ENCODE results near the gene RALGDS. TPM values are rescaled to one million over a fixed set of nuclear protein-coding genes. Genes with fewer than 3 reads are reported as not detected.

The RALGDS gene
- total RNA-seq, 2 donors from 2014 or later, result 28.0 to 30.7 TPM

GRCh38 chr9:133148199-133149129, 27.4 kb upstream of the RALGDS start:
- Mint-ChIP-seq H3K9me3 (no peaks in the 10 kb centered on the region), H3K36me3 (ENCODE audit: low read depth) (peaks cover 1% of the 10 kb centered on the region), H3K27me3 (ENCODE audit: insufficient read depth) (no peaks in the 10 kb centered on the region), H3K4me3 (peak overlapping the region; percentile 75), H3K4me1 (peaks cover 23% of the 10 kb centered on the region), H3K27ac (peak overlapping the region; percentile 75)
- no peaks in the 10 kb centered on the region for H3K9me3 ChIP-seq (ENCODE audit: control insufficient read depth, low read length)
- no peak for TF ChIP-seq CTCF (conservative IDR thresholded peaks at IDR 0.05)
- H3K27me3 ChIP-seq (ENCODE audit: control insufficient read depth, insufficient read depth, low read length, poor library complexity, severe bottlenecking), result no peaks in the 10 kb centered on the region
- H3K4me3 ChIP-seq (ENCODE audit: low read length), result peak overlapping the region; percentile 88
- H3K4me1 ChIP-seq (ENCODE audit: control insufficient read depth, insufficient read depth, low read length), result peaks cover 9% of the 10 kb centered on the region
- WGBS, 2 experiments (ENCODE audit: insufficient coverage in 1 of 2, insufficient read length in 1 of 2), result 5 to 8% methylated on average over 11 to 63 of the region's 65 CpGs
- DNase-seq, result peak; percentile 68
- peak overlapping the region; percentile 80 for H3K9ac ChIP-seq (ENCODE audit: extremely low read depth, low read length, poor library complexity, severe bottlenecking)
- H3K27ac ChIP-seq (ENCODE audit: low read depth, low read length), result peak overlapping the region; percentile 79
- H3K36me3 ChIP-seq (ENCODE audit: control insufficient read depth, insufficient read depth, low read length), result peaks cover 5% of the 10 kb centered on the region

GRCh38 chr9:133147412-133148198, 26.6 kb upstream of the RALGDS start:
- H3K4me1 Mint-ChIP-seq, result peaks cover 23% of the 10 kb centered on the region

More at GRCh38 chr9:133147412-133148198, 26.6 kb upstream of the RALGDS start:
- Histone ChIP-seq H3K9ac (ENCODE audit: extremely low read depth, low read length, poor library complexity, severe bottlenecking) (peak overlapping the region; percentile 80), H3K9me3 (ENCODE audit: control insufficient read depth, low read length) (no peaks in the 10 kb centered on the region), H3K4me1 (ENCODE audit: control insufficient read depth, insufficient read depth, low read length) (peaks cover 9% of the 10 kb centered on the region), H3K27ac (ENCODE audit: low read depth, low read length) (peak overlapping the region; percentile 79), H3K27me3 (ENCODE audit: control insufficient read depth, insufficient read depth, low read length, poor library complexity, severe bottlenecking) (no peaks in the 10 kb centered on the region), H3K36me3 (ENCODE audit: control insufficient read depth, insufficient read depth, low read length) (peaks cover 5% of the 10 kb centered on the region), H3K4me3 (ENCODE audit: low read length) (peak overlapping the region; percentile 88)
- peak; percentile 97 for DNase-seq
- H3K36me3 Mint-ChIP-seq (ENCODE audit: low read depth), result peaks cover 1% of the 10 kb centered on the region
- H3K9me3 Mint-ChIP-seq, result no peaks in the 10 kb centered on the region
- H3K27me3 Mint-ChIP-seq (ENCODE audit: insufficient read depth), result no peaks in the 10 kb centered on the region
- peak; percentile 98 for TF ChIP-seq CTCF (conservative IDR thresholded peaks at IDR 0.05)
- H3K27ac Mint-ChIP-seq, result peak overlapping the region; percentile 75
- WGBS, 2 experiments (ENCODE audit: insufficient coverage in 1 of 2, insufficient read length in 1 of 2), result 55 to 68% methylated on average over 9 to 14 of the region's 14 CpGs
- peak overlapping the region; percentile 75 for H3K4me3 Mint-ChIP-seq
